Keratinocyte (primary cell): ENCODE data around the gene FUT4. TPM values are rescaled to one million over a fixed set of nuclear protein-coding genes. Genes with fewer than 3 reads are reported as not detected.

Source experiments
- DNase-seq: peaks from one replicate; pipeline ENCODE4 v3.0.0-alpha.2; 2011; ENCODE audit warnings: low read depth, missing footprints, low spot score
- FAIRE-seq: peaks from 2 replicates; lab custom pipeline; 2011; peaks lifted over from hg19 to GRCh38; lab: Jason Lieb, UNC
- H2AFZ ChIP-seq: 2 replicates; pipeline ENCODE4 v1.6.0; 2012; ENCODE audit warnings: low read length, control low read depth, inconsistent platforms; ENCODE audit not compliant: control insufficient read depth
- H3K27ac ChIP-seq: 2 replicates; pipeline ENCODE4 v1.5.1; 2011; ENCODE audit warnings: low read length; ENCODE audit not compliant: control insufficient read depth, insufficient read depth
- H3K27me3 ChIP-seq: 3 replicates; pipeline ENCODE4 v1.6.0; 2011; ENCODE audit warnings: low read length; ENCODE audit not compliant: control insufficient read depth, insufficient read depth; ENCODE audit errors: extremely low read depth
- H3K36me3 ChIP-seq, 2 experiments: 2 replicates in 1 of 2; 3 replicates in 1 of 2; pipeline ENCODE4 v1.5.1; 2011; ENCODE audit warnings: low read length in 2 of 2, mild to moderate bottlenecking in 1 of 2; ENCODE audit not compliant: control insufficient read depth in 2 of 2, insufficient read depth in 2 of 2; ENCODE audit errors: extremely low read depth in 1 of 2
- H3K4me1 ChIP-seq: 3 replicates; pipeline ENCODE4 v1.5.1; 2011; ENCODE audit warnings: low read length; ENCODE audit not compliant: control insufficient read depth, insufficient read depth; ENCODE audit errors: extremely low read depth
- H3K4me2 ChIP-seq: 3 replicates; pipeline ENCODE4 v1.6.0; 2011; ENCODE audit warnings: low read depth, low read length; ENCODE audit not compliant: control insufficient read depth, insufficient read depth; ENCODE audit errors: extremely low read depth
- H3K4me3 ChIP-seq, 3 experiments: fragments of 200-600 bp in 1 of 3; sonication (generic) in 1 of 3; 2 replicates in 2 of 3; 3 replicates in 1 of 3; pipeline ENCODE4 v1.5.1; 2011 to 2016; ENCODE audit warnings: low read length in 3 of 3, mild to moderate bottlenecking in 3 of 3, control low read depth in 2 of 3, inconsistent platforms in 1 of 3, low read depth in 1 of 3, mixed read lengths in 1 of 3, mixed run types in 1 of 3, moderate library complexity in 1 of 3; ENCODE audit not compliant: control insufficient read depth in 2 of 3, insufficient read depth in 2 of 3; ENCODE audit errors: extremely low read depth in 1 of 3
- H3K79me2 ChIP-seq: 2 replicates; pipeline ENCODE4 v1.6.0; 2012; ENCODE audit warnings: low read length; ENCODE audit not compliant: control insufficient read depth, insufficient read depth
- H3K9ac ChIP-seq: 3 replicates; pipeline ENCODE4 v1.6.0; 2011; ENCODE audit warnings: low read length; ENCODE audit not compliant: control insufficient read depth, insufficient read depth; ENCODE audit errors: extremely low read depth
- H3K9me1 ChIP-seq: 3 replicates; pipeline ENCODE4 v1.6.0; 2011; ENCODE audit warnings: low read length; ENCODE audit not compliant: control insufficient read depth, insufficient read depth; ENCODE audit errors: extremely low read depth
- H3K9me3 ChIP-seq: 2 replicates; pipeline ENCODE4 v1.5.1; 2012; ENCODE audit warnings: low read depth, low read length; ENCODE audit not compliant: control insufficient read depth
- H4K20me1 ChIP-seq: 3 replicates; pipeline ENCODE4 v1.6.0; 2011; ENCODE audit warnings: low read length; ENCODE audit not compliant: control insufficient read depth, insufficient read depth; ENCODE audit errors: extremely low read depth
- EZH2 ChIP-seq: IDR thresholded peaks from one replicate; pipeline ENCODE4 v1.6.1; 2012; ENCODE audit warnings: inconsistent platforms, mild to moderate bottlenecking, low read length, moderate library complexity
- dilution Hi-C: fragments of 300-500 bp; cut with MboI; formaldehyde crosslinking; loops from one replicate; pipeline ENCODE4 v1.7.0; 2020; ENCODE audit warnings: low sequenced_read_pairs; ENCODE audit not compliant: extremely low pct_ligation_motif_present
- polyA plus RNA-seq, 5 experiments: library from polyadenylated mRNA; depleted of rRNA in 3 of 5; stranded (reverse) in 3 of 5; stranded (forward) in 1 of 5; unstranded in 1 of 5; fragments of >200 nt; gene quantifications; 1 replicate in 1 of 5; 2 replicates in 3 of 5; 3 replicates in 1 of 5; pipeline versions ENCODE4 v1.2.1 to v1.2.3, GENCODE V29; 2011 to 2012; ENCODE audit warnings: missing spikeins in 2 of 5, low read depth in 1 of 5, low replicate concordance in 1 of 5
- TF ChIP-seq, protein P1 (sequence below), 3 experiments: IDR thresholded peaks in 1 of 3; conservative IDR thresholded peaks in 1 of 3; optimal IDR thresholded peaks in 1 of 3; 2 replicates in 2 of 3; 3 replicates in 1 of 3; pipeline versions ENCODE3 to v1.5.1; 2011; ENCODE audit warnings: low read length in 3 of 3, mild to moderate bottlenecking in 3 of 3, moderate library complexity in 2 of 3, control low read depth in 1 of 3, inconsistent platforms in 1 of 3; ENCODE audit not compliant: insufficient read depth in 2 of 3; ENCODE audit errors: extremely low read depth in 1 of 3

The FUT4 gene
- polyA plus RNA-seq, 1 donor (not counting 4 experiments of a cell fraction or from before 2014, with no cell fraction given), result 0.39 TPM

DNA sequence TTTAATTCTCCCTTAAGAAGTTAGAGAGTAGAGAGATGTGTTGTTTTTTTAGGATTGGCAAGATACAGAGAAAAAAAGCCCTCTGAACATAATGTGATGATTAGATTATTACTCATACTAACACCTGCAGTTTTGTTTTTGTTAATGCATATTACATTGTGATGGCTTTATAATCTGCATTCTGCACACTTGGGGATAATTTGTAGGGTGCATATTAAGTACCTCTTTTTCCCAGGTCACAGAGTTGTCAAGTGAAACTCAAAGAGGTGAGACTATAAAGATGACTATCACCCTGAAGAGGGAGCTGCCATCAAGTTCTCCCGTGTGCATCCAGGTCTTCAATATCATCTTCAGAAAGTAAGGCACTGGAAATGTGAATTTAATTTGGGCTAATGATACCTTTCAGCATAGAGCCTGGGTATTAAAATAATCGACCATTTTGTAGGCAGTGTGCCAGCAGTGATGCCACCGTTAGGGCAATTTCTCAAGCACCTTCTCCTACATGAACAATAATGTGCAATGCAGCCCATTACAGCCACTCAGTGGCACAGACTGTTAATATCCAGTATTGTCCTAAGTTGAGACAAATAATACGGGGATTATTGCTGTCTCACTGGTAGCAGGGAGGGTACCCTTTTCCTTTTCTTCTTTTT is 39.6 kb downstream of the FUT4 start:
- no peaks in the 10 kb centered on the region for H3K9me1 ChIP-seq
- H3K4me2 ChIP-seq, result no peak overlapping the region
- no peak overlapping the region for H2AFZ ChIP-seq
- H3K4me1 ChIP-seq, result no peaks in the 10 kb centered on the region
- H3K9me3 ChIP-seq, result no peaks in the 10 kb centered on the region
- H3K4me3 ChIP-seq, result no peak overlapping the region
- H3K27me3 ChIP-seq, result peaks cover 8% of the 10 kb centered on the region
- dilution Hi-C loops, result no loop called here
- H3K36me3 ChIP-seq, result no peaks in the 10 kb centered on the region
- H3K79me2 ChIP-seq, result no peaks in the 10 kb centered on the region
- FAIRE-seq, result no peak
- DNase-seq, result no peak
- H4K20me1 ChIP-seq, result no peaks in the 10 kb centered on the region
- H3K9ac ChIP-seq, result no peak overlapping the region
- no peak overlapping the region for H3K27ac ChIP-seq
- TF ChIP-seq, protein P1, sequence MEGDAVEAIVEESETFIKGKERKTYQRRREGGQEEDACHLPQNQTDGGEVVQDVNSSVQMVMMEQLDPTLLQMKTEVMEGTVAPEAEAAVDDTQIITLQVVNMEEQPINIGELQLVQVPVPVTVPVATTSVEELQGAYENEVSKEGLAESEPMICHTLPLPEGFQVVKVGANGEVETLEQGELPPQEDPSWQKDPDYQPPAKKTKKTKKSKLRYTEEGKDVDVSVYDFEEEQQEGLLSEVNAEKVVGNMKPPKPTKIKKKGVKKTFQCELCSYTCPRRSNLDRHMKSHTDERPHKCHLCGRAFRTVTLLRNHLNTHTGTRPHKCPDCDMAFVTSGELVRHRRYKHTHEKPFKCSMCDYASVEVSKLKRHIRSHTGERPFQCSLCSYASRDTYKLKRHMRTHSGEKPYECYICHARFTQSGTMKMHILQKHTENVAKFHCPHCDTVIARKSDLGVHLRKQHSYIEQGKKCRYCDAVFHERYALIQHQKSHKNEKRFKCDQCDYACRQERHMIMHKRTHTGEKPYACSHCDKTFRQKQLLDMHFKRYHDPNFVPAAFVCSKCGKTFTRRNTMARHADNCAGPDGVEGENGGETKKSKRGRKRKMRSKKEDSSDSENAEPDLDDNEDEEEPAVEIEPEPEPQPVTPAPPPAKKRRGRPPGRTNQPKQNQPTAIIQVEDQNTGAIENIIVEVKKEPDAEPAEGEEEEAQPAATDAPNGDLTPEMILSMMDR (optimal IDR thresholded peaks at IDR 0.05 in 1 of 3, IDR thresholded peaks at IDR 0.05 in 1 of 3, conservative IDR thresholded peaks at IDR 0.05 in 1 of 3; ENCODE audit: extremely low read depth in 1 of 3, insufficient read depth in 2 of 3, low read length in 3 of 3), result no peak
- TF ChIP-seq EZH2, result no peak

DNA sequence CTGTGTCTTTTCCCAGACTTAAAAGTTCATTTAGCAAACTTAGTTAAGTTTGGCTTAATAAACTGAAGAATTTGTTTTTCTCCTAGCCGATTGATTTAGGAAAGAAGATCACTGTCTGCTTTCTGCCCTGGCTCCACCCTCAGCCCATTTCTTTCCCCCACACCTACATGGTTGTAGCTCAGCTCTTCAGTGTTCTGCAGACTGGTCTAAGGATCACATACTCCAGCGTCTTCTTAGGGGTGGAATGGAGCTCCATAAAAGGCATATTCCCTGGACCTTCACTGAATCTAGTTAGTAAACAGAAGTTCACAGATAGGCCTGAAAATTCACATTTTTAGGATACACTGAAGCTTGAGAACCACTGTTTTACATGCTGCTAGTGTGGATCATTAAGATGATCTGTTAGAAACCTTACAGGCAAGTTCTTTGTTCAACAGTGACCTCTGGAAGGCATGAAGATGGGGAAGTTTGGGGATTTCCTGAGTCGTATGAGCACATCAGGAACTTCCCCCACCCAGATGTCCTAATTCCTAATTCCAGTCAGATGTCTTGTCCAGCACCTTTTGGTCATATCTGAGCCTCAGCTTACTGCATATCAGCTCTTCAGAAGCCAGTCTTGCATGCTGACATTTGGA is 40.3 kb downstream of the FUT4 start:
- no peak overlapping the region for H2AFZ ChIP-seq
- dilution Hi-C loops, result no loop called here
- FAIRE-seq (no peak), DNase-seq (no peak)
- H3K9ac ChIP-seq, result no peak overlapping the region
- H3K4me1 ChIP-seq, result no peaks in the 10 kb centered on the region
- no peak overlapping the region for H3K27ac ChIP-seq
- H3K36me3 ChIP-seq, result no peaks in the 10 kb centered on the region
- no peak overlapping the region for H3K4me3 ChIP-seq
- H3K9me1 ChIP-seq, result no peaks in the 10 kb centered on the region
- H3K79me2 ChIP-seq, result no peaks in the 10 kb centered on the region
- no peak overlapping the region for H3K4me2 ChIP-seq
- no peaks in the 10 kb centered on the region for H4K20me1 ChIP-seq
- H3K9me3 ChIP-seq, result no peaks in the 10 kb centered on the region
- TF ChIP-seq, protein P1 (optimal IDR thresholded peaks at IDR 0.05 in 1 of 3, IDR thresholded peaks at IDR 0.05 in 1 of 3, conservative IDR thresholded peaks at IDR 0.05 in 1 of 3; ENCODE audit: extremely low read depth in 1 of 3, insufficient read depth in 2 of 3, low read length in 3 of 3), result no peak
- TF ChIP-seq EZH2, result no peak
- peaks cover 10% of the 10 kb centered on the region for H3K27me3 ChIP-seq
